ENCODE results near the gene DDR2. TPM values are rescaled to one million over a fixed set of nuclear protein-coding genes. Genes with fewer than 3 reads are reported as not detected.

DDR2 gene
- total RNA-seq, 1 experiment from 2014 or later, result 4.9 TPM

GRCh38 chr1:162662013-162662412 is 29.7 kb downstream of the DDR2 start:
- Mint-ChIP-seq H3K27ac (ENCODE audit: low read depth, unreplicated experiment) (no peak overlapping the region), H3K27me3 (ENCODE audit: insufficient read depth, unreplicated experiment) (no peaks in the 10 kb centered on the region), H3K9me3 (ENCODE audit: unreplicated experiment) (no peaks in the 10 kb centered on the region), H3K4me1 (ENCODE audit: insufficient read depth, unreplicated experiment) (no peaks in the 10 kb centered on the region), H3K36me3 (ENCODE audit: insufficient read depth, unreplicated experiment) (no peaks in the 10 kb centered on the region), H3K4me3 (ENCODE audit: unreplicated experiment) (no peak overlapping the region)
- no peak for DNase-seq (ENCODE audit: unreplicated experiment)
- no TSS peak for BruUV-seq (replicated peaks)
- ChIA-PET CTCF (interaction anchor here (0.9 to 1.4 kb wide), 6 partner anchors 11 to 138 kb away, joined by 3 to 5 read pairs (median 4); no protein-coding TSS in a partner anchor), POLR2A (interaction anchor here (0.8 to 1.4 kb wide), 2 partner anchors 11 to 34 kb away, joined by 3 to 4 read pairs; no protein-coding TSS in a partner anchor)
- no peak for TF ChIP-seq CTCF (IDR thresholded peaks at IDR 0.05; ENCODE audit: unreplicated experiment)
- intact Hi-C loops (cut with micrococcal nuclease), result no loop called here

GRCh38 chr1:162663086-162663485 is 30.8 kb downstream of the DDR2 start:
- BruUV-seq (replicated peaks), result no TSS peak

GRCh38 chr1:162663589-162664106 is 31.4 kb downstream of the DDR2 start:
- CTCF ChIA-PET, result interaction anchor here (1.0 to 1.3 kb wide), 2 partner anchors 21 to 50 kb away, joined by 3 read pairs; no protein-coding TSS in a partner anchor
- Mint-ChIP-seq H3K4me1 (ENCODE audit: insufficient read depth, unreplicated experiment) (no peaks in the 10 kb centered on the region), H3K27ac (ENCODE audit: low read depth, unreplicated experiment) (no peak overlapping the region), H3K36me3 (ENCODE audit: insufficient read depth, unreplicated experiment) (no peaks in the 10 kb centered on the region), H3K9me3 (ENCODE audit: unreplicated experiment) (no peaks in the 10 kb centered on the region), H3K27me3 (ENCODE audit: insufficient read depth, unreplicated experiment) (no peaks in the 10 kb centered on the region), H3K4me3 (ENCODE audit: unreplicated experiment) (no peak overlapping the region)
- POLR2A ChIA-PET, result interaction anchor here (0.7 kb wide), 1 partner anchor 1326 kb away, joined by 3 read pairs; no protein-coding TSS in a partner anchor
- DNase-seq (ENCODE audit: unreplicated experiment), result peak; percentile 43
- intact Hi-C loops (cut with micrococcal nuclease), result no loop called here
- no TSS peak for BruUV-seq (replicated peaks)
- no peak for TF ChIP-seq CTCF (IDR thresholded peaks at IDR 0.05; ENCODE audit: unreplicated experiment)

More at GRCh38 chr1:162663086-162663485, 30.8 kb downstream of the DDR2 start:
- no peak for TF ChIP-seq CTCF (IDR thresholded peaks at IDR 0.05; ENCODE audit: unreplicated experiment)
- peak; percentile 17 for DNase-seq (ENCODE audit: unreplicated experiment)
- intact Hi-C loops (cut with micrococcal nuclease), result no loop called here
- Mint-ChIP-seq H3K4me3 (ENCODE audit: unreplicated experiment) (no peak overlapping the region), H3K27me3 (ENCODE audit: insufficient read depth, unreplicated experiment) (no peaks in the 10 kb centered on the region), H3K9me3 (ENCODE audit: unreplicated experiment) (no peaks in the 10 kb centered on the region), H3K4me1 (ENCODE audit: insufficient read depth, unreplicated experiment) (no peaks in the 10 kb centered on the region), H3K36me3 (ENCODE audit: insufficient read depth, unreplicated experiment) (no peaks in the 10 kb centered on the region), H3K27ac (ENCODE audit: low read depth, unreplicated experiment) (no peak overlapping the region)
- POLR2A ChIA-PET, result interaction anchor here (0.7 to 1.4 kb wide), 3 partner anchors 13 to 1326 kb away, joined by 3 to 4 read pairs (median 3); no protein-coding TSS in a partner anchor
- CTCF ChIA-PET, result interaction anchor here (0.9 to 1.3 kb wide), 3 partner anchors 21 to 49 kb away, joined by 3 read pairs; no protein-coding TSS in a partner anchor

GRCh38 chr1:162666006-162666645 is 33.9 kb downstream of the DDR2 start:
- ChIA-PET CTCF (interaction anchor here (0.6 to 2.5 kb wide), 5 partner anchors 9 to 134 kb away, joined by 3 to 6 read pairs (median 3); no protein-coding TSS in a partner anchor), POLR2A (no interaction called here)
- Mint-ChIP-seq H3K27ac (ENCODE audit: low read depth, unreplicated experiment) (no peak overlapping the region), H3K36me3 (ENCODE audit: insufficient read depth, unreplicated experiment) (no peaks in the 10 kb centered on the region), H3K4me3 (ENCODE audit: unreplicated experiment) (no peak overlapping the region), H3K27me3 (ENCODE audit: insufficient read depth, unreplicated experiment) (no peaks in the 10 kb centered on the region), H3K9me3 (ENCODE audit: unreplicated experiment) (no peaks in the 10 kb centered on the region), H3K4me1 (ENCODE audit: insufficient read depth, unreplicated experiment) (no peaks in the 10 kb centered on the region)
- TF ChIP-seq CTCF (IDR thresholded peaks at IDR 0.05; ENCODE audit: unreplicated experiment), result no peak
- intact Hi-C loops (cut with micrococcal nuclease), result no loop called here
- BruUV-seq (replicated peaks), result no TSS peak
- DNase-seq (ENCODE audit: unreplicated experiment), result no peak
